Heart right ventricle (tissue), 16 donors: ENCODE results near the gene KCMF1. TPM values are rescaled to one million over a fixed set of nuclear protein-coding genes. Genes with fewer than 3 reads are reported as not detected.

Source experiments
- ATAC-seq, 8 donors: fragments of 200-7000 bp; cut with Tn5 transposase; one replicate each; pipeline ENCODE4 v1.9.1; 2020; ENCODE audit warnings: mild to moderate bottlenecking in 8 of 8, moderate library complexity in 8 of 8, moderate number of reproducible peaks in 1 of 8
- DNase-seq, 2 donors: peaks; one replicate each; pipeline ENCODE4 v3.0.0-alpha.2; 2020
- H3K27ac ChIP-seq, 10 donors: fragments of 200-600 bp; sonication (generic) in 2 of 10; one replicate each; pipeline versions ENCODE4 v1.5.0 to v1.8.0; 2020 to 2022; ENCODE audit warnings: mild to moderate bottlenecking in 3 of 10
- H3K27me3 ChIP-seq, 7 donors: fragments of 200-600 bp; one replicate each; pipeline ENCODE4 v1.8.0; 2021 to 2022; ENCODE audit warnings: mild to moderate bottlenecking in 2 of 7
- H3K36me3 ChIP-seq, 9 donors: fragments of 200-600 bp; sonication (generic) in 1 of 9; one replicate each; pipeline versions ENCODE4 v1.5.0 to v1.8.0; 2020 to 2022; ENCODE audit warnings: mild to moderate bottlenecking in 2 of 9
- H3K4me1 ChIP-seq, 9 donors: fragments of 200-600 bp; sonication (generic) in 1 of 9; one replicate each; pipeline versions ENCODE4 v1.5.0 to v1.8.0; 2020 to 2022; ENCODE audit warnings: mild to moderate bottlenecking in 4 of 9
- H3K4me3 ChIP-seq, 10 donors: fragments of 200-600 bp; sonication (generic) in 2 of 10; one replicate each; pipeline versions ENCODE4 v1.5.0 to v1.8.0; 2020 to 2022; ENCODE audit warnings: mild to moderate bottlenecking in 7 of 10, moderate library complexity in 2 of 10
- H3K9me3 ChIP-seq, 11 donors: fragments of 200-600 bp in 10 of 11; sonication (generic) in 2 of 11; one replicate each; pipeline versions ENCODE4 v1.5.0 to v1.8.0; 2013 to 2022; ENCODE audit warnings: mild to moderate bottlenecking in 2 of 11, control low read depth in 1 of 11, moderate library complexity in 1 of 11
- CTCF ChIP-seq, 9 donors: fragments of 200-600 bp; sonication (generic) in 2 of 9; IDR thresholded peaks; one replicate each; pipeline versions ENCODE4 v1.5.0 to v1.8.0; 2021 to 2022; ENCODE audit warnings: antibody characterized with exemption in 9 of 9, mild to moderate bottlenecking in 5 of 9, moderate library complexity in 1 of 9
- WGBS, 2 donors: extraction: QIAGEN DNeasy Blood & Tissue Kit; methylation state at CpG; one replicate each; pipeline ENCODE4 v1.1.7; 2013; ENCODE audit warnings: inconsistent platforms in 1 of 2; 5-methylcytosine and 5-hydroxymethylcytosine counted together
- intact Hi-C, 10 donors: fragments of 100-400 bp; cut with DNase I; formaldehyde crosslinking; loops; one replicate each; pipeline versions ENCODE4 v1.11.1 to v1.14.2; 2022
- polyA plus RNA-seq, 2 donors: library from polyadenylated mRNA; stranded (reverse); fragments of 200-250 nt; gene quantifications; one replicate each; pipeline ENCODE4 v1.2.3, GENCODE V29; 2013
- total RNA-seq, 10 donors: library from RNA; stranded (reverse); fragmentation: NEBNext Ultra II Directional in 3 of 10; extraction: Animal tissue kit (Norgen Biotek cat#: 25700) in 3 of 10; gene quantifications; one replicate each; pipeline versions ENCODE4 v1.2.1 to v1.2.4, GENCODE V29; 2021 to 2023
- donor health status: Arrhythmogenic right ventricular cardiomyopathy.
- donor health status: ischemic (EF 13 %, LVEDD 7.1; RV severe dilation, severe dysfunction).
- donor health status: healthy with polysubstance abuse.
- donor health status: DM: no; HTN: yes; CAD: no.
- donor health status: DM: no; HTN: no; CAD: no.
- donor health status: ischemic (EF 25% LVEDD 6.9; RV normal size, moderate dysfunction).
- donor health status: ischemic (EF 25% LVEDD 5.7; RV mildly dilated, moderate dysfunction).
- donor health status: healthy.
- donor health status: DM: yes; HTN: yes; CAD: no.
- donor health status: Ischemic cardiomyopathy.
- donor health status: ischemic (EF 35%, LVEDD 5.7; RV mildly dilated, moderate dysfunction).
- donor health status: nonischemic (EF 11% LVEDD 7.7; RV severe dilation, severe dysfunction).
- donor health status: DM: yes; HTN: yes; CAD: no.
- donor health status: PGD.
- donor health status: ischemic (EF 29% LVEDD 5.4; RV normal size, mild dysfunction).
- donor health status: nonischemic (EF 23%, LVEDD 6.1; RV moderate dilation, normal function).

The KCMF1 gene
- total and polyA plus RNA-seq, 12 donors: 6.9 to 89.5 (median 79.8) TPM

DNA sequence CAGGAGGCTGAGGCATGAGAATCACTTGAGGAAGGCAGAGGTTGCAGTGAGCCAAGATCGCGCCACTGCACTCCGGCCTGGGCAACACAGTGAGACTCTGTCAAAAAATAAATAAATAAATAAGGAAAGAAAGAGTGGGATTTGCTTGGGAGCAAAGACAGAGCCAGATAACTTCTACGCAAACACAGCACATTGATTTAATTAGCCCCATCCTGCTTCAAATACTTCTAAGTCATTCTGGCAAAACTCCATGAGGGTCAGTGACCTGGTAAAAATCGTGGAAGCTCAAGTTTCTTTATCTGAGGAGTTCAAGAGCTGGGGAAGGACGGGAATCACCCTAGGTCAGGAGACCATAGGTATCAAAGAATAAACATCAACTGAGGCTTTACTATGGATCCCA, 91.6 kb downstream of the KCMF1 start:
- no peak overlapping the region for H3K4me3 ChIP-seq
- H3K36me3 ChIP-seq: no peaks in the 10 kb centered on the region
- DNase-seq (no peak), ATAC-seq (no peak)
- no peaks in the 10 kb centered on the region for H3K9me3 ChIP-seq
- H3K27ac ChIP-seq: no peak overlapping the region
- H3K4me1 ChIP-seq: peaks cover 0 to 21% (median 10%) of the 10 kb centered on the region in 9 donors
- WGBS, 2 donors: 69 to 71% methylated on average over 6 of the region's 6 CpGs
- intact Hi-C loops: no loop called here
- peaks cover 0 to 17% (median 0%) of the 10 kb centered on the region in 7 donors for H3K27me3 ChIP-seq
- no peak for TF ChIP-seq CTCF (IDR thresholded peaks at IDR 0.05)

DNA sequence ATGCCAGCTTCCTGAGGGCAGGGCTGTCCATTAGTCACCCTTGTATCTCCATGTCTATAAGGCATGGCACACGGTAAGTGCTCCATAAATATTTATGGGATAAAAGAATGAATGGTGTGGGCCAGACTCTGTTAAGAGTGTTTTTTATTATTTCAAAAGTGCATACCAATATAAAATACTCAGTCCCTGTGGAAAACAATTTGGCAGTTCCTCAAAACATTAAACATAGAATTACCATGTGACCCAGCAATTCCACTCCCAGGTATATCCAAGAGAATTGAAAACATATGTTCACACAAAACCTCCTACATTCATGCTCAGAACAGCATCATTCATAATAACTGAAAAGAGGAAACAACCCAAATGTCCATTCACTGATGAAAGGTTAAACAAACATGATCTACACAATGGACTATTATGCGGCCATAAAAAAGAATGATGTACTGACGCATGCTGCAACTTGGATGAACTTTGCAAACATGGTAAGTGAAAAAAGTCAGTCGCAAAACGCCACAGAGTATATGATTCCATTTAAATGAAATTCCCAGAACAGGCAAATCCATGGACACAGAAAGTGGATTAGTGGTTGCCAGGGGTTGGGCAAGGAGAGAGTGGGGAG, 93.1 kb downstream of the KCMF1 start:
- no peaks in the 10 kb centered on the region for H3K9me3 ChIP-seq
- intact Hi-C loops: no loop called here
- 90 to 94% methylated on average over 5 of the region's 5 CpGs for WGBS, 2 donors
- H3K4me3 ChIP-seq: no peak overlapping the region
- H3K27ac ChIP-seq: no peak overlapping the region
- TF ChIP-seq CTCF (IDR thresholded peaks at IDR 0.05): no peak
- ATAC-seq: no peak
- DNase-seq: no peak
- peaks cover 0 to 12% (median 10%) of the 10 kb centered on the region in 9 donors for H3K4me1 ChIP-seq
- peaks cover 0 to 17% (median 0%) of the 10 kb centered on the region in 7 donors for H3K27me3 ChIP-seq
- no peaks in the 10 kb centered on the region for H3K36me3 ChIP-seq

DNA sequence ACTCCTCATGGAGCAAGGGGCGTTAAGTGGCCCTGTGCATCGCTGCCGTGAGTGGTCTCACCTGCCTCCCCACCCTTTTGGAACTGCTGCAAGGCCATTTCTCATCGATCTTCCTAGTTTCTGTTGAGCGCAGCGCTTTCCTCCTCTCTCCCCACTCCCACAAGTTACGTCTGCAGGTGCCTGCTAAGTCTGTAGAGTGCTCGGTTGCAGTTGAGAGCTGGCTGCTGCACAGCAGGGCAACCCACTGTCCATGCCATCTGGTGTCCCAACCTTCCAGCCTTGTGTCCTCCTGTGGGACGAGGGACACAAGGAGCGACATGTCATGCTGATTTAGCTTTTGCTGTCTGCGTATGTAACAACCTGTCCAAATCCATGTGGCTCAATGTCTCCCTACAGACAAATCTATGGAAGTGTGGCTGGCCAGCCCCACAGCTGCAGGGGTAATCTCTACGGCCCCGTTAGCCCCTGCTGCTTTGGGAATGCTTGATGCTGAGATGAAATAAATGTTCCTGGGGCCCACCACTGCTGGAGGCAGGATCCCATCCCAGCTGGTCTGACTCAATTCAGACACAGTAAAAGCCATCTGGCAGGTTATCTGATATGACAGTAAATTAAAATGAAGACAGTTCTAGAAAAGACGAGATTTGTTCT, 94.1 kb downstream of the KCMF1 start:
- Histone ChIP-seq H3K4me1 (peaks cover 0 to 12% (median 10%) of the 10 kb centered on the region in 9 donors), H3K36me3 (no peaks in the 10 kb centered on the region), H3K4me3 (no peak overlapping the region), H3K9me3 (no peaks in the 10 kb centered on the region), H3K27me3 (peaks cover 0 to 17% (median 0%) of the 10 kb centered on the region in 7 donors), H3K27ac (no peak overlapping the region)
- intact Hi-C loops: loop anchor here in 7 of 10 donors (5.0 kb wide), 4 partner anchors 67 to 237 kb away; partner anchors contain the start of gene TCF7L1 (in 4 of the 7)
- ATAC-seq (no peak), DNase-seq (no peak)
- no peak for TF ChIP-seq CTCF (IDR thresholded peaks at IDR 0.05)
- WGBS, 2 donors: 71% methylated on average over 14 of the region's 14 CpGs

DNA sequence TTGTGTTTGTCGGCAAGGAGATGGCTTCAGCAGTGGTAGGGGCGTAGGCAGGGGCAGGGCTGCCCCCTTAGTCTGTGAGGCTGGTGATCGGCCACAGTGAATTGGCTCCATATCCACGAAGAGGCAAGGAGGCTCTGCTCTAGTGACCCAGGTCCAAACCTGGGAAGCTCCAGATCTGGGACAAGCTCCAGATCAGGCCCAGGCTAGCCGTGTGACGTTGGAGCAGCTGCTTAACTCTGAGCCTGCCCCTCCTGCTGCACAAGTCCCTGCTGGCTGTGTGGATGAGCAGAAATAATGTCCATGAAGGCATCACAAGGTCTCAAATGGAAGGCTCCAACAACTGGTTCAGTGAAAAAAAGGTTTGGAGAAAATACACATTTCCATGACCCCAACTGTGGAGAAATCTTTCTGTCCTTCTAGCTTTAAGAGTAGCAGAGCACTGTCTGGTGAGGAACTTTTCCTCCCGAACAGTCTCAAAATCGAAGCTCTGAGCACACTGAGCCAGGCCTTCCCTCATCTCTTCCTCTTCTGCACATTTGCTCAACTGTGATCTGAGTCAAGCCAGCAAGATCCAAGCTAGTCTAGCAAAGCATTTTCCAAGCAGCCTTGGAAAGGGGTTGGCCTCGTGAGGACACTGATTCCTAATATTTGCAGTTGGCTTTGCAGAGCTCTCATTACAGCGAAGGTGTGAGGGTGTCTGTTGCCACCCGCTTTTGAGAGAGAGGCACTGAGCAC, 95.2 kb downstream of the KCMF1 start:
- intact Hi-C loops: loop anchor here in 9 of 10 donors (2.0 to 5.0 kb wide), 7 partner anchors 66 to 236 kb away; partner anchors contain the start of gene TCF7L1 (in 5 of the 9)

More for the DNA sequence above, 95.2 kb downstream of the KCMF1 start:
- peaks cover 0 to 12% (median 10%) of the 10 kb centered on the region in 9 donors for H3K4me1 ChIP-seq
- H3K36me3 ChIP-seq: no peaks in the 10 kb centered on the region
- peak in 2 of 8 donors; percentile 12 to 14 for ATAC-seq
- DNase-seq: no peak
- peaks cover 0 to 17% (median 0%) of the 10 kb centered on the region in 7 donors for H3K27me3 ChIP-seq
- H3K9me3 ChIP-seq: no peaks in the 10 kb centered on the region
- H3K27ac ChIP-seq: no peak overlapping the region
- TF ChIP-seq CTCF (IDR thresholded peaks at IDR 0.05): no peak
- 70 to 75% methylated on average over 11 of the region's 11 CpGs for WGBS, 2 donors
- H3K4me3 ChIP-seq: no peak overlapping the region
